Umbilical cord (tissue), 2 donors: Measurements from ENCODE around the gene CD38. TPM values are rescaled to one million over a fixed set of nuclear protein-coding genes. Genes with fewer than 3 reads are reported as not detected.

Experiments
- DNase-seq: peaks from one replicate; pipeline ENCODE4 v3.0.0-alpha.2; 2015; ENCODE audit warnings: low spot score
- total RNA-seq: library from RNA; depleted of rRNA; stranded (reverse); fragments of >200 nt; gene quantifications from one replicate; pipeline ENCODE4 v1.2.3, GENCODE V29; 2014; ENCODE audit warnings: low replicate concordance; ENCODE audit not compliant: insufficient read depth

The CD38 gene
- total RNA-seq, 1 donor from 2014 or later: 9.6 TPM

GRCh38 chr4:15899511-15899910, 121.4 kb downstream of the CD38 start:
- no peak for DNase-seq

GRCh38 chr4:15901007-15901406, 122.9 kb downstream of the CD38 start:
- no peak for DNase-seq

- DNase-seq: no peak
Measured at GRCh38 chr4:15901998-15902397, 123.9 kb downstream of the CD38 start.

- DNase-seq: no peak
Measured at GRCh38 chr4:15902746-15903145, 124.6 kb downstream of the CD38 start.

Other genes with a start within 250 kb of the CD38 start
- gene FBXL5, start 123.0 kb upstream of the CD38 start, total RNA-seq: 265 TPM
- 46.9 TPM for gene FAM200B, start 96.5 kb upstream of the CD38 start, total RNA-seq
- 39.0 TPM for gene BST1, start 75.3 kb upstream of the CD38 start, total RNA-seq
- gene FGFBP1, start 160.4 kb downstream of the CD38 start, total RNA-seq: 10.6 TPM
- gene FGFBP2, start 184.8 kb downstream of the CD38 start, total RNA-seq: 6.3 TPM